ENCODE results near the gene GPR6.

The GPR6 gene, protein sequence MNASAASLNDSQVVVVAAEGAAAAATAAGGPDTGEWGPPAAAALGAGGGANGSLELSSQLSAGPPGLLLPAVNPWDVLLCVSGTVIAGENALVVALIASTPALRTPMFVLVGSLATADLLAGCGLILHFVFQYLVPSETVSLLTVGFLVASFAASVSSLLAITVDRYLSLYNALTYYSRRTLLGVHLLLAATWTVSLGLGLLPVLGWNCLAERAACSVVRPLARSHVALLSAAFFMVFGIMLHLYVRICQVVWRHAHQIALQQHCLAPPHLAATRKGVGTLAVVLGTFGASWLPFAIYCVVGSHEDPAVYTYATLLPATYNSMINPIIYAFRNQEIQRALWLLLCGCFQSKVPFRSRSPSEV

DNA sequence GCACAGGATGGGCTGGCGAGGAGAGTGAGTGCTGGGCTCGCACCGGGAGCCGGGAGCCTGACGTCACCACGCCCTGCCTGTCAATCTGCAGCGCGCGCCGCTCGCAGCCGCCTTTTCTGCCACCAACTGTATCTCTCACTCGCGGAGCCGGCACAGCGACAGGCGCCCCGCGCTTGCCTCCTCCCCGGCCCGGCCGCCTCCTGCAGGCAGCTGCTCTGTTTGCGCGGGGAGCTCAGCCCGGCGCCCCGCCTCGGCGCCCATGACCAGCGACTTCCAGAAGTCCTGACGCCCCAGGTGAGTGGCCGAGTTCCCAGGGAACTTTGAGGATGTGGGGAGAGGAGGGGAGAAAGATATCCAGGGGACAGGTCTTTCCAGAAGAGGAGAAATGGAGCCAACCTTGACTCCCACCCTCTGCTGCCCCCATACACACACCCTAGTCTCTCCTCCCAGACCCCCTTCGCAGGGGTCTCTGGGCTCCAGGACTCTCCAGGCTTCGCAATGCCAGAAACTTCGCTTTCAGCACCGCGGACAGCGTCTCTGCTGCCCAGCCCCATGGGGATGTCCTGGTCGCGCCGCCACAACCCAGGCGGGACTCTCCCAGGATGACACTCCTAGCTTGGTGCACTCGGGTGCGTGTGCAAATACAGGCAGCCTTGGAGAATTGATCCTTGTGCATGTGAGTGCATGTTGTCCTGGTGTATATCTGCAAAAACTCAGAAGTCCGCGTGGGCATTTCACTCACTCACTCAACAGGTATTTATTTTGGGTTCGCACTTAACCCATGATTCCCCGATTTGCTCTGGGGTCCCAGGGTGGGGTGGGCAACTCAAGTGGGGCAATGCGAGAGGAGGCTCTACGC lies at the start of gene GPR6:
TSS of gene GPR6 (plus strand) at position 138 of the 859 bp plus-strand sequence. CDS start 802 bp downstream, outside the sequence.
- peak in 4 of 14 donors; percentile 1 to 22 (median 6) for DNase-seq

DNA sequence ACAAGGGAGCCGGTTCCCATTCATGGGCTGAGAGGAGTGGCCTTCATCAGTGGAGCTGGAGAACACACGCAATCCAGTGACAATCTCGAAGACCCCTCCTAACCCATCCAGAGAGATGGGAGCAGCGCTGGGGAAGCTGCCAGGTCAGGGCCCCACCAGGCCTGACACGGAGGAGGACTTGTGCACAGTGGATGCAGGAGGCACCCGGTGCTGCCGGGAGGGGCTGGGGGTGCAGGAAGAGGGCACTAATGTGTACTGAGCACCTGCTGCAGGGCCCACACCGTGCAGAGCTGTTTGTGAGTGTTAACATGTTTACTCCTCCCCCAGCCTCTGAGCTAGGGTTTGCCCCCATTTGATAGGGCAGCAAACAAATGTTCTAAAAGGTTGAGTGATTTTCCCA lies 43.8 kb upstream of the GPR6 start:
- no peak for DNase-seq

DNA sequence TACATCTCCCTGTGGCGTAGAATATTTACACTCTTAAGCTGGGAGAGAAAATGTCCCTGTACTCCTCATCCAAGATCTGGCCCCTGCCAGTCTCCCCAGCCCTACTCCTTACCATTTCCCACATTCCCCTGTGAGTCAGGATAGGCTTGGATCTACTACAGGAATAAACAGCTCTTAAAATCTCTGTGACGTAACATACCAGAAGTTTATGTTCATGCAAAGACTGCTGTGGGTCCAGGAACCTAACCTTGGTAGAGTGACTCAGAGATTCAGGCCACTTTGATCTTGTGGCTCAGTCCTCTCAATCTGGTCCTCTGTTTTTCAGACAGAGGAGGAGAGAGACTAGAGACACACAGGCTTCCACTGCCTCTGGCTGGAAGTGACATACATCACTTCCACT lies 38.5 kb upstream of the GPR6 start:
- no peak for DNase-seq

DNA sequence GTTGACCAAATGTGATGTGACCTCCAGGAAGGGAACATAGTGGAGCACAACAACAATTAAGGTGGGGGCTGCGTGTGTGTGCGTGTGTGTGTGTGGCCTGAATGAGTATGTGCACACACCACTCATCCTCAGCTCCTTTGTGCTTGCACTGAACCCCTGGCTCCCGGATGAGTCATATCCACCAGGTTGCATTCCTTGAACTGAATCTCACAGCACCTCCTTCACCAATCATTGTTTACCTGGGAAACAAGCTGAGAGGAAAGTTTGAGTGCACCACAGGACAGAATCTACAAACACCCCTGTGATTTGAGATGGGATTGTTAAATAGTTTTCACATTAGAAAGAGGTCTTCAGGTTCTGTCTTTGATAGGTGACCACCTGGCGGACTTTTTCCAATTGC lies 33.7 kb upstream of the GPR6 start:
- DNase-seq, result no peak

DNA sequence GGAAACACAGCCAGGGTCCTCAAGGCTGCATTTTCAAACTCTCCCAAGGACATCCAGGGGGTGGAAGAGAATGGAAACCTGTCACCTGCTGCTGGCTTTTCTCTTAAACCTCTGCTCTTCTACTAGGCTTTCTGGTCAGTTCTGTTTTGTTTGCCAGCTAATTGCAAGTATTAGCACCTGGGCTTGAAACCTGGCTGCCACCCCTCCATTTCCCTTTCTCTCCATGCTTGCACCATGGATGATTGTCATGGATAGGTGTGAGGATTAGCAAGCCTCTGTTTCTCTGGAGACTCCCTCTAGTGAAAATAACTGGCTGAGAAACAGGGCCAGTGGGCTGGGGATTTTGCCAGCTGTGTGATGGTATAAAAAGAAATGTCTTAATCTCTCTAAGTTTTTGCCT lies 33.0 kb upstream of the GPR6 start:
- DNase-seq, result no peak

DNA sequence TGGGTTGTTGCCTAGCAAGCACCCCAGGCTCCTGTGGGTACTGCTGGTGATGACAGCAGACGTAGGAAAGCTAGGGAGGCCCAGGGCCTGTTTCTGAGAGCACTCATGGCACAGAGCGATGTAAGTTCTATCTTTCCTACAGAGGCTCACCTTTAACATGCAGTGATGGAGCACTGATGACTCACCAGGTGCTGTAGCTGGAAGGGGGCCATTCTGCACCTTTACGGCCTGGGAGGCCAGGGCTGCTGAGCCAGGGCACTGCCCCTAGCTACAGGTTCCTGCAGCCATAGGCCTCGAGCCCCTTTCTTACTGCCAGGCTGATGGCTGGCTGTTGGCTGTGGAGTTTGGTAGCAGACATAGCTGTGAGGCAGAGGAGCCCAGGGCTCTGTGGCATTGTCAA lies 31.1 kb upstream of the GPR6 start:
- DNase-seq, result no peak

DNA sequence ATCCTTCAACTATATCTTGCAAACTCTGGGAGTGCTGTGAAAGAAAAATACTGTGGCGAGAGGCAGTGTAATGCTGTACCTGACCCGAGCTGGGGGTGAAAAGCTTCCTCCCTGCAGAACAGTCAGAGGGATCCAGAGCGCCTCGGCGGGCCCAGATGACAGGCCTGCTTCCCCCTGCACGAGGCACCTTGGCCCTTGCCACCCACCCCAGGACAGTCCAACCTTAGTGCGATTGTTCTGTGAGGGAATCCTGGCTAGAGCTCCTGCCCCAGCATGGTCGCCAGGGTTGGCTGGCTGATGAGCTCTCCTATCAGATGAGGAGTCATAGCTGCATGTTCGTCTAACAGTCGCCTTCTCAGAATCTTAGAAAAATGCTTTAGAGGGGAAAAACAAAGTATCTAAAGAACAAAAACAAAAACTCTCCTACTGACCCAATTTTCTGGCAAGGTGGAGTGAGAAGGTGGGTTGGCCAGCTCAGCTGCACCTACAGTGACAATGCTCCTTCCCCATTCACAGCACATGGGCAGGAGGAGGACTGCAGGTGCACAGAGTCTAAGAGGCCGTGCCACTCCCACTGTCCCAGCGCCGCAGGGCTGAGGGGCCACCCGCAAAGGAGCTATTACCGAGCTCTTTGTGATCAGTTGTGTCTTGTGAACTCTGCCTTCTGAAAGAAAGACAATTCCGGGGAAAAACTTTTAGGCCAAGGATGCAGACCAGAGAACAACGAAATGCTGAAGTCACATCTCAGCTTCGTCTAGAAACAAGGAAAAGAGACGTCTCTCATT lies 28.6 kb upstream of the GPR6 start:
- DNase-seq, result no peak

DNA sequence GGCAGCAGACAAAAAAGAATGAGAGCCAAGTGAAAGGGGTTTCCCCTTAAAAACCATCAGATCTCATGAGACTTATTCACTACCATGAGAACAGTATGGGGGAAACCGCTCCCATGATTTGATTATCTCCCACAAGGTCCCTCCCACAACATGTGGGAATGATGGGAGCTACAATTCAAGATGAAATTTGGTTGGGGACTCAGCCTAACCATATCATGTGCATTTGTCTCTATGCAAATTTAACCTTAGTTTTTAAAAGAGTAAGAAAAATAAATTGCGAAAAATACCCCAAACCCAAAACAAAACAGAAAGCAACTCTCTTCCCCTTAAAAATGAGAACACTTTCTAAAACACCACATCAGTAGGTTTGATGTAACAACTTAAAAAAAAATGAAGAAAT lies 22.6 kb upstream of the GPR6 start:
- DNase-seq, result no peak

DNA sequence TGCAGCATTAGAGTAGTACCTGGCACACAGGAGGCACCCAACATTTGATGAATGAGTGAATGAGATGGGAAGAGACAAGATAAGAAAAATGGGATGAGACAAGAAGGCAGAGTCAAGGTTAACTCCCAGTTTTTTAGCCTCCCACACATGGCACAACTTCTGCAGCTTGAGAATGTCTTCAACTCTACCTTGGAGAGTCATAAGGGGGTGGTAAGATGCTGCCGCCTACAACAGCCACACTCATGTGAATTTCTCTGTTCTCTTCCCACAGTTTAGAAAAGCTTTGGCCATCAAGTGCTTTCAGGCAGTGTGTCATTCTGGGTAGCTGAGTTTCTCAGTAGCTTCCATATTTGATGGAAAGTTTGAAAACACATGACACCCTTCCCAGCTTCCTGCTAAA lies 19.5 kb upstream of the GPR6 start:
- no peak for DNase-seq

DNA sequence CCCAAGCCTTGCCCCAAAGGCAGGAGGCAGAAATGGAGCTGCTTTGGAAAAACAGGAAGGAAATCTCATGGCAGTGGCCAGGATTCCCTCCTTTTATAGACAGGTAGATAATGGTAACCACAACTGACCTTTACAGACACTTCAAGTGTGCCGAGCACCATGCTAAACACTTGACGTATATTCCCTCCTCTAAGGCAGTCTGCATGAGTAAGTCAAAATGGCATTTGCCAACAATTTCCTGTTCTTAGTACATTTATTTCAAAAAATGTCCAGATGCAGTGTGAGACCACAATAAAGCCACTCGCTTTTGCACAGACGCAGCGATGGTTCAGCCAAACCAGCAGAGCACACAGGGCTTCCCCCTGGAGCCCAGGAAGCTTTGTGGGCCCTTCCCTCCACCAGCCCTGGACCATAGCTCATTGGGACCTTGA lies 16.5 kb upstream of the GPR6 start:
- DNase-seq, result no peak

DNA sequence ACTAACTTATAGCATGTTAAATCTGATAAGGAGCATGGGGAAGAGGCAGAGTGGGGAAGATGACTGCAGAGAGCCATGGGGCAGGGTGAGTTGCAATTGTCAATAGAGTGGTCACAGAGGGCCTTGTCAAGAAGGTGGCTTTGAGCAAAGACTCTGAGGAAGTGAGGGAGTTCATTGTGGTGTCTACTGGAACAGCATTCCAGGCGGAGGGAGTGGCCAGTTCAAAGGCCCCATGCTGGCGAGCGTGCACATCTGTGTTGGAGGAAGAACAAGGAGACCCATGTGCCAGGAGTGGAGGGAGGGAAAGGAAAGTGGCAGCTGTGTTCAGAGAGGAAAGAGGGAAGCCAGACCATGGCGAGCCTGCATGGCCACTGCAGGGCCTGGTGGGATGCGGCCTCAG lies 15.8 kb upstream of the GPR6 start:
- no peak for DNase-seq

DNA sequence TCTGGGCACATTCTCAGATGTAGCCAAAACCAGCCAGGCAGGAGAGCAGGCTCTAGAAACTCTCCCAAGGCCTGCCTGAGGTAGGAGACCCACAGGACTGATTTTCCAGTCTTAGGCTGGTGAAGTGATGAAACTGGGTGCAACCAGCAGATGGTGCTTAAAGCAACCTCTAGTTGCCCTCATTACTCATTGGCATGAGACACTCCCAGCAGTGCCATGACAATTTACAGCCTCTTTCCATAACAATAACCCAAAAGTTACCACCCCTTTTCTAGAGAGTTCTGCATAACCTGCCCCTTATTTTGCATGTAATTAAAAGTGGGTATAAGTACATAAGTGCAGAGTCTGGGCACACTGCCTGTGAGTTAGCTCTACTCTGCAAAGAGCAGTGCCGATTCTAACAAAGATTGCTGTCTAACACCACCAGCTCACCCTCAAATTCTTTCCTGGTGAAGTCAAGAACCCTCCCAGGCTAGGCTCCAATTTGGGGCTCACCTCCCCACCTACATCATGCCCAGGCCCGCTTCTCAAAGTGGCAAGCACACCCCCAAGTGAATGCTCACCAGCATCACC lies 14.4 kb upstream of the GPR6 start:
- no peak for DNase-seq

DNA sequence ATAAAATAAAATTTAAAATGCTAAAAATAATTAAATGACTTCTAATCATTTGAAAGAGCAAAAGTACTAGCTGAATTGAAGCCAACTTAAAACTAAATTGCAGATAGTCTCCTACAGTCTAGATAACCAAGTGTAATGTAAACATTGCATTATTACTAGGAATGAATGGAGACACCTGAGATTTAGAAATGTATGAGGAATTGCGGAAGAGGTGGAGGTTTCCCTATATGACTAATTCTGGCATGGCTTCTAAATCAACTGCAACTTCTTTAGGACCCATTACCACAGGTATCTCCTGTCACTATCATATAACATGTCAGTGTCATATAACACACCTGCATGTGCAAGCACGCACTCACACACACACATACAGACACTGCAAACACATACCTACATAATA lies 13.2 kb upstream of the GPR6 start:
- DNase-seq, result no peak

DNA sequence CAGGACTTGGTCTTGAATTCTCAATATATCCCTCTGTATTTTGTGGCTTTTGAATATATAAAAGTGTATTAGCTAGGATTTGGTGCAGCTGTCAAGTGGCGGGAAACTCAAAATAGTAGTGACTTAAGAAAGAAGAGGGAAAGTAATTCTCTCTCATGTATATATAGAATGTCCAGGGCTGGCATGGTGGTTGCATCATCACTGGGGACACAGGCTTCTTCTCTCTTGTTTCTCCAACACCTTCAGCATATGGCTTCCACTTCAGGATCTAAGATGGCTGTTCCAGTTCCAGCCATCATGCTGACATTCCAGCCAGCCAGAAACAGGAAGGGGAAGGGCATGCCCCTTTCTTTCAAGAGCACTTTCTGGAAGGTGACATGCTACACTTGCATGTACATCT lies 11.8 kb upstream of the GPR6 start:
- no peak for DNase-seq

DNA sequence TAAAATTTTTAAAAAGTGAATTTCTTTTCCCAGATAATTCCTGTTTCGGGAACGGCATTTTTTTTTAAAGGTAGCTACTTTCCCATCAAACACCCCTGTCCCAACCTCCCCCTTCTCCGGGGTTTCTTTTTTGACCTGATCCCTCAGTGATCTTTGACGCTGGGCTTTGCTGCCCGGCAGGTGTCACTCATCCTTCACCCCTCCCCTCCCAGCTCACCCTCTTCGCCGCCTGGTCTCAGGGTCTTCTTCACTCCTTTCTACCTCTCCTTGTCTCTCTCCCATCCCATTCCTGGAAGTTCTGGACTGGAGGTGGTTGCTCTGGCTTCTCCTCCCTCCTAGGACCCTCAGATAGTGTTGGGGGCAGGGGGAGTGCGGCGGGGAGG lies 329 bp upstream of the GPR6 start:
- DNase-seq, result no peak

DNA sequence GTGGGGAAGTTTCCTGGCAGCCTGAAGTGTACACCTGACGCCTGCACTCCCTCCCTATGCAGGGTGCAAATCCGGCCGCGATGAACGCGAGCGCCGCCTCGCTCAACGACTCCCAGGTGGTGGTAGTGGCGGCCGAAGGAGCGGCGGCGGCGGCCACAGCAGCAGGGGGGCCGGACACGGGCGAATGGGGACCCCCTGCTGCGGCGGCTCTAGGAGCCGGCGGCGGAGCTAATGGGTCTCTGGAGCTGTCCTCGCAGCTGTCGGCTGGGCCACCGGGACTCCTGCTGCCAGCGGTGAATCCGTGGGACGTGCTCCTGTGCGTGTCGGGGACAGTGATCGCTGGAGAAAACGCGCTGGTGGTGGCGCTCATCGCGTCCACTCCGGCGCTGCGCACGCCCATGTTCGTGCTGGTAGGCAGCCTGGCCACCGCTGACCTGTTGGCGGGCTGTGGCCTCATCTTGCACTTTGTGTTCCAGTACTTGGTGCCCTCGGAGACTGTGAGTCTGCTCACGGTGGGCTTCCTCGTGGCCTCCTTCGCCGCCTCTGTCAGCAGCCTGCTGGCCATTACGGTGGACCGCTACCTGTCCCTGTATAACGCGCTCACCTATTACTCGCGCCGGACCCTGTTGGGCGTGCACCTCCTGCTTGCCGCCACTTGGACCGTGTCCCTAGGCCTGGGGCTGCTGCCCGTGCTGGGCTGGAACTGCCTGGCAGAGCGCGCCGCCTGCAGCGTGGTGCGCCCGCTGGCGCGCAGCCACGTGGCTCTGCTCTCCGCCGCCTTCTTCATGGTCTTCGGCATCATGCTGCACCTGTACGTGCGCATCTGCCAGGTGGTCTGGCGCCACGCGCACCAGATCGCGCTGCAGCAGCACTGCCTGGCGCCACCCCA lies 1.2 kb downstream of the GPR6 start:
- peak in 1 of 14 donors; percentile 24 for DNase-seq

DNA sequence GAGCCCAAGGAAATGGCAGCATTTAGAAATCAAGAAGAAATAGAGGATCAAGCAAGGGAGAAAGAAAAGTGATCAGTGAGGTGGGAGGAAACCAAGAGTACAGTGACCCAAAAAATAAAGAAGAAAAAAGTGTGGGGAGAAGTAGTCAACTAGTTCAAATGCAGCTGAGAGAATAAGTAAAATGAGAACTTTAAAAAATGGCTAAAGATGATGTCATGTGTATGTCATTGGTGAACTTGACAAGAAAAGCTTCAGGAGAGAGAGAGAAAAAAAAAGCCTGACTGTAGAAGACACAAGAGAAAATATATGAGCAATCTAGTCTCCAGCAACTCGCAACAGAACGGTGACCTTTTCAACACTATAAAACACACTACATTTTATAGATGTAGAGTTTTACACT lies 6.3 kb downstream of the GPR6 start:
- DNase-seq, result no peak

DNA sequence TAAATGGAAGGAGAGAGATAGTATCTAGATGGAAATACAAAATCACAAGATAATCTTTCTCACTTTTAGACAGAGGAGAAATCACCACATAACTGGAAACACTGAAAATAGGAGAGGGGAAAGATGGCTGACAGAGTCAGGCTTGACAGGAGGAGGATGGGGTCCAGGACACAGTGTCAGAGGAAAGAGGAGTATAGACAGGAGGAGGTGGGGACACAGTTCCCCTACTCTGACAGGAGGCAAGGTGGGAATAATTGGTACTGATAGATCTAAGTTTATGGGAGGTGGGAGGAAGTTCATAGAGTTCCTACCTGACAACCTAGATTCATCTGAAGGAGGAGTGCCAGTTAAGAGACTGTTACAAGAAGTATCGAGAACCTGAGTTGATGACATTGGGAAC lies 9.1 kb downstream of the GPR6 start:
- no peak for DNase-seq

DNA sequence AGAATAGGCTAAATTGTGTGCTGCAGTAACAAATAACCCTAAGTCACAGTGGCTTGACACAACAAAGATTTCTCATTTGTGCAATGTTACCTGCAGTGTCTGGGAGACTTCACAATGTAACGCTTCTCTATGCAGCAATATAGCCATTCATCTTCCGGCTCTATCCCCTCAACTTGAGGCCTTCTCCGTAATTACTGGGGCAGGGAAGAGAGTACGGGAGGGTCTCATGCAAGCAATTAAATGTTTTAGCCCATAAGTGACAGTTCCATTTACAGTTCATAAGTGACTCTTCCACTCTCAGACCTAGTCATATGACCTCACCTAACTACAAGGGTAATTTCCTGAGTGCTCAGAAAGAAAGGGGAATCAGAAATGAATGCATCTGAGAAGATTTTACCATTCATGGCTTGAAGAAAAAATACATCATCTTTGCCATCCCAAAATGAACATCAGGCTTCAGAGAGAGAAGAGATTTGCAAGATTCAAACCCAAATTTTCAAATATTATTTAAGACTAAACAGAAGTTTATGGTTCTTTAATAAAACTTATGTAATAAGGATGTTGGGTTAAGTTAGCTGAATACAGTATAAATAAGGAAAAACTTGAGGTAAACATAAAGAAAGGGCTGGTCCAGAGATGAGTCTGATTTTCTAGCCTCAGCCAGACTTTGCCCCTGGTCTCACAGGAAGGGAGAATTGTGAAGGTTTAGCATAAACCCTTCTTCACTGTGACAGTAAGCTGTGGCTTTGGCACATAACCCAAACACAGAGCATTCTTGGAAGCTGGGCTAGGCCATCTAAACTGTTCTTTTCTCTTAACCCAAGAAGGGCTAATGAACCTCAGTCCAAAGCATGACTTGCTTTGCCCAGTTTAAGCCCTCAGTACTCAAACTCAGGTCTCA lies 13.3 kb downstream of the GPR6 start:
- no peak for DNase-seq

DNA sequence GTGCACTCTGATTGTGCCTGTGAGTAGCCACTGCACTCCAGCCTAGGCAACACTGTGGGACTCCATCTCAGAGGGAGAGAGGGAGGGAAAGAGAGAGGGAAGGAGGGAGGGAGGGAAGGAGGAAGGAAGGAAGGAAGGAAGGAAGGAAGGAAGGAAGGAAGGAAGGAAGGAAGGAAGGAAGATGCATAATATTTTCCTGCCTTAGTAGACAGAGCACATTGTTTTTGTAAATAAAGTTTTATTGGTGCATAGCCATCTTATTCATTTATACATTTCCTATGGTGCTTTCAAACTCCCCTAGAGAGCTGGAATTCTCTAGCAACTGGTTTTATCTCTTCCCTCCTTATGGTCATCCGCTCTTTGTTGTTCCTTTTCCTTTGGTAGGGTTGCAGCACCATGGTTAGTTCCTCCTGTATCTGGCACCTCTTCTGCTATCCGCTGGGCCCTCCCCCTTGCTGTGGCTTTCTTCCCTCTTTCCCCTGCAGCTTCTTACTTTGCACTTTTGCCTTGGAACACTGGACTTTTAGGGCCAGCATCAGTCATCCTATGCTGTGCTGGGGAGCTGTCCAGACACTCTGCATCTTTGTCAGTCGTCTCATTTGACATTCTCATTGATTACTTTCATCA lies 20.2 kb downstream of the GPR6 start:
- DNase-seq, result no peak

Data from C1 segment of cervical spinal cord (tissue), 14 donors.